GM21576 (cell line): Measurements from ENCODE around the gene TUBB4A.

Source experiments
- ATAC-seq: cut with Tn5 transposase; IDR thresholded peaks from one replicate; pipeline ENCODE4 v1.9.1; 2021; ENCODE audit warnings: mild to moderate bottlenecking, moderate library complexity; ENCODE audit not compliant: unreplicated experiment

TUBB4A gene

GRCh38 chr19:6472713-6473112 lies 29.4 kb downstream of the TUBB4A start:
- ATAC-seq: no peak

GRCh38 chr19:6471076-6471475 lies 31.0 kb downstream of the TUBB4A start:
- ATAC-seq: no peak

- no peak for ATAC-seq
Measured at GRCh38 chr19:6470173-6470572, 31.9 kb downstream of the TUBB4A start.

GRCh38 chr19:6467384-6467783 lies 34.7 kb downstream of the TUBB4A start:
- no peak for ATAC-seq

GRCh38 chr19:6466526-6467248 lies 35.4 kb downstream of the TUBB4A start:
- no peak for ATAC-seq

GRCh38 chr19:6465663-6466062 lies 36.4 kb downstream of the TUBB4A start:
- ATAC-seq: no peak

GRCh38 chr19:6465006-6465405 lies 37.1 kb downstream of the TUBB4A start:
- ATAC-seq: no peak

- ATAC-seq: no peak
Measured at GRCh38 chr19:6464070-6464873, 37.8 kb downstream of the TUBB4A start, which contains the start of gene CRB3. Gene CRB3, plus strand, starts transcription at chr19:6464271. Its CDS starts 431 bp downstream, at chr19:6464702.

- ATAC-seq: peak; percentile 69
Measured at GRCh38 chr19:6460099-6460884, 41.8 kb downstream of the TUBB4A start.

- ATAC-seq: peak; percentile 22
Measured at GRCh38 chr19:6459262-6460098, 42.6 kb downstream of the TUBB4A start, which contains the start of gene SLC25A23. Gene SLC25A23, minus strand, starts transcription at chr19:6459792. Its CDS starts 164 bp downstream, at chr19:6459628.

GRCh38 chr19:6458695-6459261 lies 43.3 kb downstream of the TUBB4A start:
- ATAC-seq: no peak

GRCh38 chr19:6457958-6458694 lies 44.0 kb downstream of the TUBB4A start:
- no peak for ATAC-seq

- ATAC-seq: no peak
Measured at GRCh38 chr19:6455924-6456323, 46.2 kb downstream of the TUBB4A start.

- no peak for ATAC-seq
Measured at GRCh38 chr19:6453951-6454565, 48.1 kb downstream of the TUBB4A start.

- ATAC-seq: no peak
Measured at GRCh38 chr19:6452899-6453298, 49.2 kb downstream of the TUBB4A start.

- ATAC-seq: no peak
Measured at GRCh38 chr19:6452223-6452614, 49.9 kb downstream of the TUBB4A start.

GRCh38 chr19:6451583-6452222 lies 50.4 kb downstream of the TUBB4A start:
- ATAC-seq: no peak

- no peak for ATAC-seq
Measured at GRCh38 chr19:6450166-6450565, 51.9 kb downstream of the TUBB4A start.
